Purkinje cell (primary cell): ENCODE results near the gene RAI14. TPM values are rescaled to one million over a fixed set of nuclear protein-coding genes. Genes with fewer than 3 reads are reported as not detected.

Source experiments
- polyA plus RNA-seq: library from polyadenylated mRNA; unstranded; fragments of >200 nt; fragmentation: Nextera tagmentation; gene quantifications from 2 replicates; pipeline ENCODE4 v1.2.1, GENCODE V29; 2014

Gene RAI14
- 2.4 and 6.8 TPM in 2 replicates for polyA plus RNA-seq

GRCh38 chr5:34656001-34656699 is at the start of gene RAI14:
TSS of gene RAI14 (plus strand) at chr5:34656328. CDS start at chr5:34686920, 30,592 bp downstream.

GRCh38 chr5:34838785-34839714 is 182.9 kb downstream of the RAI14 start, which contains the start of gene TTC23L:
TSS of gene TTC23L (plus strand) at chr5:34839164. CDS start at chr5:34840672, 1,508 bp downstream.

Other genes with a start within 250 kb of the RAI14 start
- gene TTC23L, start 182.8 kb downstream of the RAI14 start, polyA plus RNA-seq = 0.29 and 0.42 TPM in 2 replicates